ENCODE data around the gene ISCA2.
"Not testable (repeated sequence)": the region's sequence is repeated elsewhere in the genome, so short reads cannot be mapped to it uniquely, and the experiment has no call there.

ISCA2 gene

GRCh38 chr14:74493343-74494261, at the start of gene ISCA2:
Gene ISCA2, plus strand, starts transcription at chr14:74493765. Its CDS starts 10 bp downstream, at chr14:74493775.
- peak; percentile 100 for DNase-seq

GRCh38 chr14:74444866-74445265, 48.7 kb upstream of the ISCA2 start:
- no peak for DNase-seq

- DNase-seq: not testable (repeated sequence)
Measured at GRCh38 chr14:74454397-74454796, 39.2 kb upstream of the ISCA2 start.

- DNase-seq: no peak
Measured at GRCh38 chr14:74456684-74457564, 36.6 kb upstream of the ISCA2 start.

GRCh38 chr14:74457565-74457895, 36.0 kb upstream of the ISCA2 start:
- no peak for DNase-seq

- DNase-seq: peak; percentile 28
Measured at GRCh38 chr14:74459289-74459946, 34.1 kb upstream of the ISCA2 start.

GRCh38 chr14:74459976-74460375, 33.6 kb upstream of the ISCA2 start:
- no peak for DNase-seq

- no peak for DNase-seq
Measured at GRCh38 chr14:74462993-74463392, 30.6 kb upstream of the ISCA2 start.

- DNase-seq: no peak
Measured at GRCh38 chr14:74463697-74464096, 29.9 kb upstream of the ISCA2 start.

GRCh38 chr14:74464785-74465184, 28.8 kb upstream of the ISCA2 start:
- DNase-seq: no peak

GRCh38 chr14:74465335-74465734, 28.2 kb upstream of the ISCA2 start:
- DNase-seq: no peak

- DNase-seq: no peak
Measured at GRCh38 chr14:74468513-74468912, 25.1 kb upstream of the ISCA2 start.

- DNase-seq: no peak
Measured at GRCh38 chr14:74469548-74470518, 23.7 kb upstream of the ISCA2 start.

- no peak for DNase-seq
Measured at GRCh38 chr14:74472601-74473000, 21.0 kb upstream of the ISCA2 start.

GRCh38 chr14:74474376-74474775, 19.2 kb upstream of the ISCA2 start:
- no peak for DNase-seq

GRCh38 chr14:74475678-74476077, 17.9 kb upstream of the ISCA2 start:
- DNase-seq: no peak

GRCh38 chr14:74476107-74476506, 17.5 kb upstream of the ISCA2 start:
- no peak for DNase-seq

GRCh38 chr14:74476607-74477006, 17.0 kb upstream of the ISCA2 start:
- no peak for DNase-seq

- no peak for DNase-seq
Measured at GRCh38 chr14:74478996-74479635, 14.4 kb upstream of the ISCA2 start.

GRCh38 chr14:74480046-74480445, 13.5 kb upstream of the ISCA2 start:
- no peak for DNase-seq

- no peak for DNase-seq
Measured at GRCh38 chr14:74482571-74482970, 11.0 kb upstream of the ISCA2 start.

GRCh38 chr14:74483321-74483720, 10.2 kb upstream of the ISCA2 start:
- DNase-seq: no peak
